ENCODE data around the gene SMKR1. TPM values are rescaled to one million over a fixed set of nuclear protein-coding genes. Genes with fewer than 3 reads are reported as not detected.

The SMKR1 gene
- total and polyA plus RNA-seq, 2 of the 8 experiments (the other 6 are each of a cell fraction or from before 2014, with no cell fraction given): 0.39 to 1.6 TPM

- no peak for TF ChIP-seq CTCF (IDR thresholded peaks at IDR 0.05; ENCODE audit: control extremely low read depth in 1 of 3, insufficient read depth in 1 of 3, low read depth in 1 of 3, low read length in 3 of 3)
Observed at GRCh38 chr7:129492391-129492790, 9.9 kb upstream of the SMKR1 start (continued).
